ENCODE data around the gene ZNF485. TPM values are rescaled to one million over a fixed set of nuclear protein-coding genes. Genes with fewer than 3 reads are reported as not detected.

ZNF485 gene
- polyA plus RNA-seq, 1 donor (not counting 4 experiments of a cell fraction or from before 2014, with no cell fraction given): 4.3 TPM

DNA sequence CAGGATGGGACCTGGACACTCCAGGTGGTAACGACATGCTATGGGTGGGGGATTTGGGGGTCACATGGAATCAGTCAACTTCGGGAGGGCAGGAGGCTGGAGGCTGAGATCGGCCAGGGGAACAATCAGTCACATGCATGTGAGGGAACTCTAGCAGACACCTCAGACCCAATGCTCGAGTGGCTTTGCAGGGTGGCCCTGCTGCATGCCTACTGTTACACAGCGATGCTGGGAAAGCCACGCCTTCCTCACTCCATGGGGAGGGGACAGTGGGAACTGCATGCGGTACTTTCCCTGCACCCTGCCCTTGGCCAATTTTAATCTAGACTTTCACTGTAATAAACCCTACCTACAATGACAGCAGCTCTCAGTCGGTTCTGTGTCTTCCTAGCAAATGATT, 49.1 kb downstream of the ZNF485 start:
- no peak for FAIRE-seq
- Histone ChIP-seq H3K4me3 (ENCODE audit: control insufficient read depth in 2 of 3, extremely low read depth in 1 of 3, insufficient read depth in 2 of 3, low read depth in 1 of 3, low read length in 3 of 3) (no peak overlapping the region), H3K79me2 (ENCODE audit: control insufficient read depth, insufficient read depth, low read length) (no peaks in the 10 kb centered on the region), H3K4me1 (ENCODE audit: control insufficient read depth, extremely low read depth, insufficient read depth, low read length) (no peaks in the 10 kb centered on the region), H3K27ac (ENCODE audit: control insufficient read depth, insufficient read depth, low read length) (no peak overlapping the region), H4K20me1 (ENCODE audit: control insufficient read depth, extremely low read depth, insufficient read depth, low read length) (no peaks in the 10 kb centered on the region), H3K9me1 (ENCODE audit: control insufficient read depth, extremely low read depth, insufficient read depth, low read length) (no peaks in the 10 kb centered on the region), H3K9me3 (ENCODE audit: control insufficient read depth, low read depth, low read length) (no peaks in the 10 kb centered on the region), H2AFZ (ENCODE audit: control insufficient read depth, low read length) (no peak overlapping the region), H3K27me3 (ENCODE audit: control insufficient read depth, extremely low read depth, insufficient read depth, low read length) (no peaks in the 10 kb centered on the region), H3K36me3 (ENCODE audit: control insufficient read depth in 2 of 2, extremely low read depth in 1 of 2, insufficient read depth in 2 of 2, low read length in 2 of 2) (no peaks in the 10 kb centered on the region), H3K4me2 (ENCODE audit: control insufficient read depth, extremely low read depth, insufficient read depth, low read depth, low read length) (no peak overlapping the region), H3K9ac (ENCODE audit: control insufficient read depth, extremely low read depth, insufficient read depth, low read length) (no peak overlapping the region)
- dilution Hi-C loops (cut with MboI; ENCODE audit: extremely low pct_ligation_motif_present, low sequenced_read_pairs): no loop called here
- no peak for DNase-seq (ENCODE audit: low read depth, low spot score)
- TF ChIP-seq, protein P1, sequence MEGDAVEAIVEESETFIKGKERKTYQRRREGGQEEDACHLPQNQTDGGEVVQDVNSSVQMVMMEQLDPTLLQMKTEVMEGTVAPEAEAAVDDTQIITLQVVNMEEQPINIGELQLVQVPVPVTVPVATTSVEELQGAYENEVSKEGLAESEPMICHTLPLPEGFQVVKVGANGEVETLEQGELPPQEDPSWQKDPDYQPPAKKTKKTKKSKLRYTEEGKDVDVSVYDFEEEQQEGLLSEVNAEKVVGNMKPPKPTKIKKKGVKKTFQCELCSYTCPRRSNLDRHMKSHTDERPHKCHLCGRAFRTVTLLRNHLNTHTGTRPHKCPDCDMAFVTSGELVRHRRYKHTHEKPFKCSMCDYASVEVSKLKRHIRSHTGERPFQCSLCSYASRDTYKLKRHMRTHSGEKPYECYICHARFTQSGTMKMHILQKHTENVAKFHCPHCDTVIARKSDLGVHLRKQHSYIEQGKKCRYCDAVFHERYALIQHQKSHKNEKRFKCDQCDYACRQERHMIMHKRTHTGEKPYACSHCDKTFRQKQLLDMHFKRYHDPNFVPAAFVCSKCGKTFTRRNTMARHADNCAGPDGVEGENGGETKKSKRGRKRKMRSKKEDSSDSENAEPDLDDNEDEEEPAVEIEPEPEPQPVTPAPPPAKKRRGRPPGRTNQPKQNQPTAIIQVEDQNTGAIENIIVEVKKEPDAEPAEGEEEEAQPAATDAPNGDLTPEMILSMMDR (optimal IDR thresholded peaks at IDR 0.05 in 1 of 3, IDR thresholded peaks at IDR 0.05 in 1 of 3, conservative IDR thresholded peaks at IDR 0.05 in 1 of 3; ENCODE audit: extremely low read depth in 1 of 3, insufficient read depth in 2 of 3, low read length in 3 of 3): no peak
- no peak for TF ChIP-seq EZH2 (IDR thresholded peaks at IDR 0.05; ENCODE audit: low read length)

GRCh38 chr10:43658227-43658626, 52.0 kb downstream of the ZNF485 start:
- no peak for FAIRE-seq
- H2AFZ ChIP-seq (ENCODE audit: control insufficient read depth, low read length): no peak overlapping the region
- no peaks in the 10 kb centered on the region for H4K20me1 ChIP-seq (ENCODE audit: control insufficient read depth, extremely low read depth, insufficient read depth, low read length)
- no peaks in the 10 kb centered on the region for H3K9me1 ChIP-seq (ENCODE audit: control insufficient read depth, extremely low read depth, insufficient read depth, low read length)
- TF ChIP-seq, protein P1 (optimal IDR thresholded peaks at IDR 0.05 in 1 of 3, IDR thresholded peaks at IDR 0.05 in 1 of 3, conservative IDR thresholded peaks at IDR 0.05 in 1 of 3; ENCODE audit: extremely low read depth in 1 of 3, insufficient read depth in 2 of 3, low read length in 3 of 3): no peak
- no peak for TF ChIP-seq EZH2 (IDR thresholded peaks at IDR 0.05; ENCODE audit: low read length)
- DNase-seq (ENCODE audit: low read depth, low spot score): no peak
- no peak overlapping the region for H3K9ac ChIP-seq (ENCODE audit: control insufficient read depth, extremely low read depth, insufficient read depth, low read length)
- H3K36me3 ChIP-seq (ENCODE audit: control insufficient read depth in 2 of 2, extremely low read depth in 1 of 2, insufficient read depth in 2 of 2, low read length in 2 of 2): no peaks in the 10 kb centered on the region
- dilution Hi-C loops (cut with MboI; ENCODE audit: extremely low pct_ligation_motif_present, low sequenced_read_pairs): no loop called here
- no peaks in the 10 kb centered on the region for H3K4me1 ChIP-seq (ENCODE audit: control insufficient read depth, extremely low read depth, insufficient read depth, low read length)
- H3K4me3 ChIP-seq (ENCODE audit: control insufficient read depth in 2 of 3, extremely low read depth in 1 of 3, insufficient read depth in 2 of 3, low read depth in 1 of 3, low read length in 3 of 3): no peak overlapping the region
- H3K27me3 ChIP-seq (ENCODE audit: control insufficient read depth, extremely low read depth, insufficient read depth, low read length): no peaks in the 10 kb centered on the region
- no peak overlapping the region for H3K4me2 ChIP-seq (ENCODE audit: control insufficient read depth, extremely low read depth, insufficient read depth, low read depth, low read length)
- no peak overlapping the region for H3K27ac ChIP-seq (ENCODE audit: control insufficient read depth, insufficient read depth, low read length)
- H3K79me2 ChIP-seq (ENCODE audit: control insufficient read depth, insufficient read depth, low read length): no peaks in the 10 kb centered on the region
- no peaks in the 10 kb centered on the region for H3K9me3 ChIP-seq (ENCODE audit: control insufficient read depth, low read depth, low read length)
